ENCODE measurements around the gene SLC6A7.
"Not testable (repeated sequence)": the region's sequence is repeated elsewhere in the genome, so short reads cannot be mapped to it uniquely, and the experiment has no call there.

The SLC6A7 gene

GRCh38 chr5:150246835-150247234, 57.0 kb downstream of the SLC6A7 start:
- TF ChIP-seq CTCF (conservative IDR thresholded peaks at IDR 0.05), result no peak
- H3K27ac ChIP-seq, result no peak overlapping the region

- H3K27ac ChIP-seq, result no peak overlapping the region
- TF ChIP-seq CTCF (conservative IDR thresholded peaks at IDR 0.05), result no peak
These were observed 57.9 kb downstream of the SLC6A7 start for GRCh38 chr5:150247726-150248125.

GRCh38 chr5:150248493-150248892, 58.6 kb downstream of the SLC6A7 start:
- not testable (repeated sequence) for H3K27ac ChIP-seq

- H3K27ac ChIP-seq, result no peak overlapping the region
- TF ChIP-seq CTCF (conservative IDR thresholded peaks at IDR 0.05), result no peak
These were observed 59.1 kb downstream of the SLC6A7 start for GRCh38 chr5:150248946-150249345.

- no peak overlapping the region for H3K27ac ChIP-seq
- TF ChIP-seq CTCF (conservative IDR thresholded peaks at IDR 0.05), result no peak
These were observed 59.9 kb downstream of the SLC6A7 start for GRCh38 chr5:150249744-150250143.

- H3K27ac ChIP-seq, result no peak overlapping the region
- TF ChIP-seq CTCF (conservative IDR thresholded peaks at IDR 0.05), result no peak
These were observed 61.6 kb downstream of the SLC6A7 start for GRCh38 chr5:150251504-150251903.

- TF ChIP-seq CTCF (conservative IDR thresholded peaks at IDR 0.05), result no peak
- no peak overlapping the region for H3K27ac ChIP-seq
These were observed 62.6 kb downstream of the SLC6A7 start for GRCh38 chr5:150252489-150252888.

GRCh38 chr5:150253416-150254208, 63.8 kb downstream of the SLC6A7 start:
- H3K27ac ChIP-seq, result no peak overlapping the region
- TF ChIP-seq CTCF (conservative IDR thresholded peaks at IDR 0.05), result no peak
